Activated CD4-positive, alpha-beta memory T cell treated with anti-CD3 and anti-CD28 coated beads for 36 hours (primary cell): ENCODE results near the gene FOXM1. TPM values are rescaled to one million over a fixed set of nuclear protein-coding genes. Genes with fewer than 3 reads are reported as not detected.
A peak's percentile ranks its signal among the peaks of the same experiment; 100 is the strongest.

Experiments used
- CTCF ChIA-PET: fragments of 350-600 bp; sonication (Branson Sonifier 250); formaldehyde crosslinking; loops from one replicate; lab custom pipeline; 2021; ENCODE audit warnings: antibody characterized with exemption, inconsistent platforms; lab: Charles Lee
- POLR2A ChIA-PET: fragments of 350-600 bp; sonication (Branson Sonifier 250); formaldehyde crosslinking; loops from one replicate; lab custom pipeline; 2021; ENCODE audit warnings: antibody characterized with exemption; lab: Charles Lee
- DNase-seq: peaks from one replicate; pipeline ENCODE4 v3.0.0-alpha.2; 2020
- H3K27ac Mint-ChIP-seq: one replicate; pipeline ENCODE4 v1.8.0; 2021; ENCODE audit warnings: mixed read lengths
- H3K27me3 Mint-ChIP-seq: one replicate; pipeline ENCODE4 v1.8.0; 2021; ENCODE audit warnings: mixed read lengths
- H3K36me3 Mint-ChIP-seq: one replicate; pipeline ENCODE4 v1.8.0; 2021; ENCODE audit warnings: mixed read lengths
- H3K4me1 Mint-ChIP-seq: one replicate; pipeline ENCODE4 v1.8.0; 2021; ENCODE audit warnings: low read depth, mixed read lengths
- H3K4me3 Mint-ChIP-seq: one replicate; pipeline ENCODE4 v1.8.0; 2021; ENCODE audit warnings: mild to moderate bottlenecking, mixed read lengths
- H3K9me3 Mint-ChIP-seq: one replicate; pipeline ENCODE4 v1.8.0; 2021; ENCODE audit warnings: mixed read lengths
- intact Hi-C: fragments of 100-400 bp; cut with micrococcal nuclease; formaldehyde crosslinking; loops from one replicate; pipeline ENCODE4 v1.15.1; 2023
- total RNA-seq, 2 experiments: library from RNA; stranded (reverse); gene quantifications; one replicate each; pipeline ENCODE4 v1.2.3, GENCODE V29; 2021

The FOXM1 gene
- total RNA-seq, 2 experiments from 2014 or later = 79.3 to 80.0 TPM

GRCh38 chr12:2813214-2814185 is 63.5 kb downstream of the FOXM1 start:
- Mint-ChIP-seq H3K9me3 (no peaks in the 10 kb centered on the region), H3K36me3 (peaks cover 19% of the 10 kb centered on the region), H3K27me3 (no peaks in the 10 kb centered on the region), H3K27ac (peak overlapping the region; percentile 98), H3K4me3 (peak overlapping the region; percentile 99), H3K4me1 (peaks cover 19% of the 10 kb centered on the region)
- DNase-seq = peak; percentile 66
- ChIA-PET CTCF (interaction anchor here (0.8 to 2.1 kb wide), 7 partner anchors 9 to 131 kb away, joined by 3 to 12 read pairs (median 5); partner anchors contain the start of gene FKBP4), POLR2A (interaction anchor here (0.6 kb wide), 1 partner anchor 122 kb away, joined by 6 read pairs; no protein-coding TSS in a partner anchor)
- intact Hi-C loops = loop anchor here (1.0 to 5.0 kb wide), 4 partner anchors 63 to 1059 kb away; partner anchors contain the start of genes FOXM1, PARP11 and RHNO1

DNA sequence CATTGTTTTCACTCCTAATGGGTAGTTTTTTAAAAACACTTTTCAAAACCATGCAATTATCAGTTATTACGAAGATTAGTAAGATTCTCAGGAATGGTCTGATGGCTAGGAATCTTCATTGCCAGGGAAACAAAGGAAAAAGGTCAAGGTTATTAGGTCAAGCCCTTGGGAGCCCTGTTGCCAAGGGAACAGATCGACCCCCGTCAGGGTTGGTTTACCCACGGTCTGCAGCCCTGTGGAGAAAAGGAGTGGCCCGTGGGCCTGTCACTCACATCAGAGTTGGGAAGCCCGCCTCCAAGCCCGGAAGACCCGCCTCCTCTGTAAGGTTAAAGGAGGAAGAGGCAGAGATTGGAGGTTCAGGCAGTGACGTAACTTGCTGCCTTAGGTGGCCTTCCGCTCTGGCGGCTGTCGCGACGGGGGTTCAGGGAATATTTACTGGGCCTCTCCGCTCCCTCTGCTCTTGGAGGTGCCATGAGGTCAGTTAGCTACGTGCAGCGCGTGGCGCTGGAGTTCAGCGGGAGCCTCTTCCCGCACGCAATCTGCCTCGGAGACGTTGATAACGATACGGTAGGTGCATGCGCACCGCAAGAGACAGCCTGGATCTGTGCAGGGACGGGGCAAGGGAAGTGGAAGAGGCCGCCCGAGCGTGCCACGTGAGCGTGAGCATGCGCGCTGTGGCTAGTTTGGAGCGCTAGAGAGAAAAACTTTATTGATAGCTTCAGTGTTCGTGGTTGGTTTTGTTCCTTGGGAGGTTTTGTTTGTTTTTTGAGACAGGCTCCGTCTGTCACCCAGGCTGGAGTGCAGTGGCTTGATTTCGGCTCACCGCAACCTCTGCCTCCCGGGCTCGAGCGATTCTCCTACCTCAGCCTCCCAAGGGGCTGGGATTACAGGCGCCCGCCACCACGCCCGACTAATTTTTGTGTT is 64.4 kb downstream of the FOXM1 start, which contains the start of gene ITFG2:
Gene ITFG2 (plus strand): TSS at position 379 of the 924 bp plus-strand sequence. CDS start 93 bp downstream, at position 472.
- intact Hi-C loops = loop anchor here (1.0 to 5.0 kb wide), 6 partner anchors 18 to 1060 kb away; partner anchors contain the start of genes FKBP4, FOXM1, PARP11 and RHNO1
- POLR2A ChIA-PET = interaction anchor here (0.6 kb wide), 1 partner anchor 121 kb away, joined by 6 read pairs; no protein-coding TSS in a partner anchor
- Mint-ChIP-seq H3K27ac (peak within 1 kb of the TSS; percentile 98), H3K4me3 (peak within 1 kb of the TSS; percentile 99), H3K4me1 (peaks cover 19% of the 10 kb centered on the region), H3K27me3 (no peaks in the 10 kb centered on the region), H3K9me3 (no peaks in the 10 kb centered on the region), H3K36me3 (peaks cover 12% of the 10 kb centered on the region)
- DNase-seq = peak; percentile 98
- CTCF ChIA-PET = interaction anchor here (1.2 to 2.1 kb wide), 4 partner anchors 14 to 65 kb away, joined by 4 to 12 read pairs (median 7); partner anchors contain the start of gene FKBP4

- peaks cover 19% of the 10 kb centered on the region for H3K4me1 Mint-ChIP-seq
- H3K27me3 Mint-ChIP-seq = no peaks in the 10 kb centered on the region
- intact Hi-C loops = loop anchor here (1.0 to 5.0 kb wide), 4 partner anchors 18 to 1060 kb away; partner anchors contain the start of genes FKBP4, FOXM1, PARP11 and RHNO1
- peak overlapping the region; percentile 33 for H3K27ac Mint-ChIP-seq
- no peaks in the 10 kb centered on the region for H3K9me3 Mint-ChIP-seq
- H3K4me3 Mint-ChIP-seq = peak overlapping the region; percentile 40
- POLR2A ChIA-PET = no interaction called here
- CTCF ChIA-PET = no interaction called here
- DNase-seq = no peak
- peaks cover 6% of the 10 kb centered on the region for H3K36me3 Mint-ChIP-seq
Measured at GRCh38 chr12:2811801-2812200, 65.2 kb downstream of the FOXM1 start.

Other genes starting within 250 kb of the FOXM1 start
- 100 to 1,000 TPM; 144 to 153 TPM for gene FKBP4, start 82.2 kb downstream of the FOXM1 start, total RNA-seq
- gene ITFG2, start 64.5 kb downstream of the FOXM1 start, total RNA-seq = 10 to 100 TPM; 18.9 to 21.6 TPM
- not detected for gene NRIP2, start 42.1 kb downstream of the FOXM1 start, total RNA-seq
- gene TEX52, start 20.1 kb downstream of the FOXM1 start, total RNA-seq = under 1 TPM in 1 of 2 experiments, not detected in 1; 0.19 TPM
- 10 to 100 TPM; 68.0 to 80.2 TPM for gene RHNO1, start within 50 bp of the FOXM1 start, total RNA-seq
- gene TULP3, start 13.7 kb upstream of the FOXM1 start, total RNA-seq = 1 to 10 TPM; 5.5 to 6.5 TPM
- 1 to 10 TPM; 3.2 to 3.8 TPM for gene TEAD4, start 82.2 kb upstream of the FOXM1 start, total RNA-seq
- 1 to 10 TPM in 1 of 2 experiments, under 1 TPM in 1; 0.87 to 1.2 TPM for gene TSPAN9, start 200.2 kb upstream of the FOXM1 start, total RNA-seq